HG03378 (cell line): ENCODE results near the gene OLAH.

Source experiments
- ATAC-seq: cut with Tn5 transposase; IDR thresholded peaks from one replicate; pipeline ENCODE4 v1.9.1; 2021; ENCODE audit warnings: mild to moderate bottlenecking, moderate library complexity; ENCODE audit not compliant: unreplicated experiment

The OLAH gene

GRCh38 chr10:15068802-15069201, 25.1 kb downstream of the OLAH start:
- no peak for ATAC-seq

GRCh38 chr10:15069230-15069629, 25.5 kb downstream of the OLAH start:
- no peak for ATAC-seq

- ATAC-seq, result no peak
Observed at GRCh38 chr10:15072358-15072757, 28.6 kb downstream of the OLAH start.

- ATAC-seq, result no peak
Observed at GRCh38 chr10:15075421-15075820, 31.7 kb downstream of the OLAH start.

- ATAC-seq, result no peak
Observed at GRCh38 chr10:15083674-15084501, 40.1 kb downstream of the OLAH start.

GRCh38 chr10:15084502-15084922, 40.8 kb downstream of the OLAH start:
- ATAC-seq, result no peak

GRCh38 chr10:15088428-15089261, 44.9 kb downstream of the OLAH start, which contains the start of gene ACBD7:
Gene ACBD7 (minus strand): TSS chr10:15088776. CDS start chr10:15088728, 48 bp downstream.
- peak; percentile 78 for ATAC-seq

- no peak for ATAC-seq
Observed at GRCh38 chr10:15091418-15091817, 47.7 kb downstream of the OLAH start.

- ATAC-seq, result no peak
Observed at GRCh38 chr10:15092855-15093408, 49.2 kb downstream of the OLAH start.

- ATAC-seq, result peak; percentile 17
Observed at GRCh38 chr10:15096661-15097010, 52.9 kb downstream of the OLAH start.

- ATAC-seq, result peak; percentile 84
Observed at GRCh38 chr10:15097011-15097812, 53.5 kb downstream of the OLAH start, which contains the start of gene RPP38. Gene RPP38 (plus strand): TSS chr10:15097355. CDS start chr10:15103315, 5,960 bp downstream.

GRCh38 chr10:15099886-15100285, 56.1 kb downstream of the OLAH start:
- no peak for ATAC-seq

- ATAC-seq, result no peak
Observed at GRCh38 chr10:15103513-15103912, 59.8 kb downstream of the OLAH start.

GRCh38 chr10:15106352-15107013, 62.7 kb downstream of the OLAH start:
- ATAC-seq, result peak; percentile 59

- no peak for ATAC-seq
Observed at GRCh38 chr10:15112657-15113056, 68.9 kb downstream of the OLAH start.

GRCh38 chr10:15113766-15114165, 70.0 kb downstream of the OLAH start:
- ATAC-seq, result no peak

GRCh38 chr10:15116225-15116624, 72.5 kb downstream of the OLAH start:
- no peak for ATAC-seq

GRCh38 chr10:15118615-15119014, 74.9 kb downstream of the OLAH start:
- ATAC-seq, result no peak

GRCh38 chr10:15120523-15120922, 76.8 kb downstream of the OLAH start:
- ATAC-seq, result no peak

GRCh38 chr10:15121707-15122106, 78.0 kb downstream of the OLAH start:
- no peak for ATAC-seq
